GM18909 (cell line): ENCODE data around the gene ATG12.
"Not testable (repeated sequence)": the region's sequence is repeated elsewhere in the genome, so short reads cannot be mapped to it uniquely, and the experiment has no call there.

Experiments
- ATAC-seq: cut with Tn5 transposase; IDR thresholded peaks from one replicate; pipeline ENCODE4 v1.9.1; 2021; ENCODE audit warnings: mild to moderate bottlenecking; ENCODE audit not compliant: unreplicated experiment, poor library complexity

The ATG12 gene

GRCh38 chr5:115810761-115811160 is 30.6 kb downstream of the ATG12 start:
- no peak for ATAC-seq

GRCh38 chr5:115809946-115810345 is 31.4 kb downstream of the ATG12 start:
- no peak for ATAC-seq

- not testable (repeated sequence) for ATAC-seq
Measured at GRCh38 chr5:115808066-115808465, 33.3 kb downstream of the ATG12 start.

GRCh38 chr5:115807654-115808052 is 33.7 kb downstream of the ATG12 start:
- no peak for ATAC-seq

GRCh38 chr5:115806986-115807653 is 34.2 kb downstream of the ATG12 start:
- no peak for ATAC-seq

GRCh38 chr5:115801984-115802383 is 39.4 kb downstream of the ATG12 start:
- no peak for ATAC-seq

- ATAC-seq, result no peak
Measured at GRCh38 chr5:115801152-115801551, 40.2 kb downstream of the ATG12 start.

GRCh38 chr5:115800108-115800507 is 41.3 kb downstream of the ATG12 start:
- ATAC-seq, result no peak

- no peak for ATAC-seq
Measured at GRCh38 chr5:115798252-115798651, 43.1 kb downstream of the ATG12 start.

GRCh38 chr5:115796656-115797055 is 44.7 kb downstream of the ATG12 start:
- no peak for ATAC-seq

- ATAC-seq, result no peak
Measured at GRCh38 chr5:115795700-115796099, 45.7 kb downstream of the ATG12 start.

- ATAC-seq, result no peak
Measured at GRCh38 chr5:115788440-115788839, 52.9 kb downstream of the ATG12 start.

GRCh38 chr5:115787426-115787825 is 53.9 kb downstream of the ATG12 start:
- no peak for ATAC-seq

- no peak for ATAC-seq
Measured at GRCh38 chr5:115785381-115786065, 55.8 kb downstream of the ATG12 start.

- no peak for ATAC-seq
Measured at GRCh38 chr5:115778417-115778816, 62.9 kb downstream of the ATG12 start.
